Measurements from ENCODE around the gene SYCP1. TPM values are rescaled to one million over a fixed set of nuclear protein-coding genes. Genes with fewer than 3 reads are reported as not detected.
"Not testable (repeated sequence)": the region's sequence is repeated elsewhere in the genome, so short reads cannot be mapped to it uniquely, and the experiment has no call there.

The SYCP1 gene
- total RNA-seq, 3 donors from 2014 or later, result not detected

DNA sequence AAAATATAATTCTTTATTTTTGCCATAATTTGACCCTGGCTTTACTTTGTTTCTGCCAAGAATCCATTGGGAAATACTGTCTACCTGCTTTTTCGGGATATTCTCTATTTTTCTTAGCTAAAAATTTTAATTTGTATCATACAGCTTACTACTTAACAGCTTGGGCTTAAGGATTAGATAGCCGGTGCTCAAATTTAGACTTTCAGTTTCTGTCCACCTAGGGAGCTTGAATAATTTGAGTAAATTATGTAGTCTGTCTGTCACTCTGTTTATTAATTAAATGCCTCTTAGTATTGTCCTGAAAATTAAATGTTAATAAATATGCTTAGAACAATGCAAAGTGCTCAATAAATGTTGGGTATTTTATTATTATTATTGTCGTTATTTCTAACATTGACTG is 6.7 kb downstream of the SYCP1 start:
- no peaks in the 10 kb centered on the region for H3K4me1 ChIP-seq (ENCODE audit: low read depth)
- no peak for TF ChIP-seq CTCF (IDR thresholded peaks at IDR 0.05)
- intact Hi-C loops (cut with DNase I, micrococcal nuclease), result no loop called here
- no peak for ATAC-seq
- no peak overlapping the region for H3K4me3 ChIP-seq
- H3K9me3 ChIP-seq, result no peaks in the 10 kb centered on the region
- no peaks in the 10 kb centered on the region for H3K36me3 ChIP-seq (ENCODE audit: low read depth)
- DNase-seq, result no peak

- no peaks in the 10 kb centered on the region for H3K9me3 ChIP-seq
- intact Hi-C loops (cut with DNase I, micrococcal nuclease), result no loop called here
- no peaks in the 10 kb centered on the region for H3K4me1 ChIP-seq (ENCODE audit: low read depth)
- H3K36me3 ChIP-seq (ENCODE audit: low read depth), result no peaks in the 10 kb centered on the region
- DNase-seq (no peak), ATAC-seq (no peak)
- TF ChIP-seq CTCF (IDR thresholded peaks at IDR 0.05), result no peak
- no peak overlapping the region for H3K4me3 ChIP-seq
These were observed 37.7 kb downstream of the SYCP1 start for GRCh38 chr1:114892194-114892918.

GRCh38 chr1:114896795-114897194 is 42.1 kb downstream of the SYCP1 start:
- Histone ChIP-seq H3K4me3 (no peak overlapping the region), H3K4me1 (ENCODE audit: low read depth) (no peaks in the 10 kb centered on the region), H3K9me3 (no peaks in the 10 kb centered on the region), H3K36me3 (ENCODE audit: low read depth) (no peaks in the 10 kb centered on the region)
- ATAC-seq (no peak), DNase-seq (no peak)
- no peak for TF ChIP-seq CTCF (IDR thresholded peaks at IDR 0.05)
- intact Hi-C loops (cut with DNase I, micrococcal nuclease), result no loop called here

DNA sequence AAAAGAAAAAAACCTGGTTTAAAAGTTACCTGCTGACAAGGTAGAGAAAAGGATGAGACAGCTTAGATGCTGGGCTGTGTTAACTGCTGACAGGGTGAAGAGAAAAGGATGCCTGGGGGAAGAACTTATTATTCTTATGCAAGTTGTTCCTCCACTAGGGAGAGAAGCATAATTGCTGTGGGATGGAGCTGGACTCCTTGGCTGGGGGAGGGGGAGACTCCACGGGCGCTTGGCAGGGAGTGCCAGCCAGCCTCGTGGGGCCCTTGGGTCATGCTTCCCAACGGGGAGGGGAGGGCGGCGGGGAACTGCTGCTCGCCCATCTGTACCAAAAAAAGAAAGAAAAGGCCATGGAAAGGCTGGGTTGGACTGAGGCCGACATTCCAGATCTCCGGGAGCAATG is 47.2 kb downstream of the SYCP1 start:
- ATAC-seq (no peak), DNase-seq (no peak)
- Histone ChIP-seq H3K36me3 (ENCODE audit: low read depth) (no peaks in the 10 kb centered on the region), H3K9me3 (no peaks in the 10 kb centered on the region), H3K4me3 (no peak overlapping the region), H3K4me1 (ENCODE audit: low read depth) (no peaks in the 10 kb centered on the region)
- intact Hi-C loops (cut with DNase I, micrococcal nuclease), result no loop called here
- no peak for TF ChIP-seq CTCF (IDR thresholded peaks at IDR 0.05)

- DNase-seq (no peak), ATAC-seq (no peak)
- TF ChIP-seq CTCF (IDR thresholded peaks at IDR 0.05), result no peak
- Histone ChIP-seq H3K36me3 (ENCODE audit: low read depth) (no peaks in the 10 kb centered on the region), H3K4me3 (no peak overlapping the region), H3K4me1 (ENCODE audit: low read depth) (no peaks in the 10 kb centered on the region), H3K9me3 (no peaks in the 10 kb centered on the region)
- intact Hi-C loops (cut with DNase I, micrococcal nuclease), result no loop called here
These were observed 47.7 kb downstream of the SYCP1 start for GRCh38 chr1:114902343-114902742.

DNA sequence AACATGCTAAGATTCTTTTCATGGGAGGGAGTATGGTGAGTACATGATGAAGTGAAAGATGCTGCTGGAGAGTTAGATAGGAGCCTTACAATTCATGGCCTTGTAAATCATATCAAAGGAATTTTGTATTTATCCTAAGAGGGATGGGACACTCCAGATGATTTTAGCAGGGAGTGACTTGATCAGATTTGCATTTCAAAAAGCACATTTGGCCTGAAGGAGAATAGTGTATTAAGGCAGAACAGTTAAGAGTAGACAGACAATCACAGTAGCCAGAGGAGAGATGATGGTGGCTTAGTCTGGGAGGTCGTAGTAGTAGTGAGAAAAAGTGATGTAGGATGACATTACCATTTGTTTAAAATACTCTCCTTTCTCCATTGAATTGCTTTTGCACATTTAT is 48.8 kb downstream of the SYCP1 start:
- Histone ChIP-seq H3K36me3 (ENCODE audit: low read depth) (no peaks in the 10 kb centered on the region), H3K4me3 (no peak overlapping the region), H3K9me3 (no peaks in the 10 kb centered on the region), H3K4me1 (ENCODE audit: low read depth) (no peaks in the 10 kb centered on the region)
- intact Hi-C loops (cut with DNase I, micrococcal nuclease), result no loop called here
- DNase-seq, result no peak
- ATAC-seq, result no peak
- TF ChIP-seq CTCF (IDR thresholded peaks at IDR 0.05), result no peak

- H3K4me1 ChIP-seq (ENCODE audit: low read depth); H3K9me3 ChIP-seq; H3K4me3 ChIP-seq; DNase-seq; H3K36me3 ChIP-seq (ENCODE audit: low read depth); ATAC-seq; intact Hi-C loops (cut with DNase I, micrococcal nuclease): not testable (repeated sequence)
These were observed 61.1 kb downstream of the SYCP1 start for GRCh38 chr1:114915720-114916119.

Data from mucosa of descending colon (tissue), 3 donors.